Spleen (tissue), 7 donors: Measurements from ENCODE around the gene TMEM120B.
A peak's percentile ranks its signal among the peaks of the same experiment; 100 is the strongest.

Source experiments
- POLR2A ChIP-seq, 3 donors: fragments of 450-650 bp; IDR thresholded peaks; one replicate each; pipeline ENCODE4 v1.5.1; 2017; ENCODE audit warnings: antibody characterized with exemption in 3 of 3, mild to moderate bottlenecking in 1 of 3
- POLR2AphosphoS5 ChIP-seq, 3 donors: sonication (generic); formaldehyde crosslinking; IDR thresholded peaks; one replicate each; pipeline ENCODE4 v1.5.1; 2017; ENCODE audit warnings: antibody characterized with exemption in 3 of 3
- TF ChIP-seq, protein P1 (sequence below), 11 experiments: fragments of 200-600 bp in 7 of 11; fragments of 450-650 bp in 4 of 11; sonication (generic) in 4 of 11; IDR thresholded peaks in 8 of 11; conservative IDR thresholded peaks in 3 of 11; 1 replicate in 7 of 11; 2 replicates in 4 of 11; pipeline versions ENCODE4 v1.4.0 to v1.8.0; 2016 to 2021; ENCODE audit warnings: antibody characterized with exemption in 11 of 11, inconsistent platforms in 4 of 11, mild to moderate bottlenecking in 1 of 11
- donor health status: DM: no; HTN: no; CAD: no; lungs with moderate emphysema.
- donor health status: DM: no; HTN: no; CAD: no.
- donor health status: DM: no; HTN: no; CAD: no.

DNA sequence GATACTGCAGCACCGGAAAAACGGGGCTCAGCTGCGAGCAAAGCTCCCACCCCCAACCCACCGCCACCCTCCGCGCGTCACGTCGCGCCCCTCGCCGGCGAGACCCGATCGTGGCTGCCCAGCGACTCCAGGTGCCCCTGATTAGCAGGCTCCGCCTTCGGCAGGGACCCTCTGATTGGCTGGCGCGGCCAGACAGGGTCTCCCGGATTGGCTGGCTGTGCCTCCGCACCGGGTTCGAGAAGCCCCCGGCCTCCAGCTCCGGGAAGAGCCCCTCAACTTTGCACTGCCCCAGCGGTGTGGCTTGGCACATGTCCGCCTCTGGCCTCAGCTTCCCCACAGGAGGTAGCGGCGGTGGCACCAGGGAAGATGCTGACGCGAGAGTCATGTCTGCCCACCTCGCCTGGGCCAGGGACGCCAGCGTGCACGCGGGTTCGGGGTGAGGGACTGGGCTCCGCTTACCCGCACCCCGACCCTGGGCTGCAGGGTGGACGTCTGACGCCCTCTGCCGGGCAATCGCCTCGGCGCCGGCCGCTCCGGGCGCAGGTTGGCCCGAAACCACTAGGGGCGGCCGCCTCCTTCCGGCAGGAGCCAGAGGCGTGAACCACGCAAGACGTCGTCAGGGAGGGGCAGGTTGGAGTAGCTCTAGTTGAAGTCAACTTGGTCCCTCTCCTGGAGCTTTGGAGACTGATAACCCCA lies 81.4 kb downstream of the TMEM120B start:
- TF ChIP-seq, protein P1, sequence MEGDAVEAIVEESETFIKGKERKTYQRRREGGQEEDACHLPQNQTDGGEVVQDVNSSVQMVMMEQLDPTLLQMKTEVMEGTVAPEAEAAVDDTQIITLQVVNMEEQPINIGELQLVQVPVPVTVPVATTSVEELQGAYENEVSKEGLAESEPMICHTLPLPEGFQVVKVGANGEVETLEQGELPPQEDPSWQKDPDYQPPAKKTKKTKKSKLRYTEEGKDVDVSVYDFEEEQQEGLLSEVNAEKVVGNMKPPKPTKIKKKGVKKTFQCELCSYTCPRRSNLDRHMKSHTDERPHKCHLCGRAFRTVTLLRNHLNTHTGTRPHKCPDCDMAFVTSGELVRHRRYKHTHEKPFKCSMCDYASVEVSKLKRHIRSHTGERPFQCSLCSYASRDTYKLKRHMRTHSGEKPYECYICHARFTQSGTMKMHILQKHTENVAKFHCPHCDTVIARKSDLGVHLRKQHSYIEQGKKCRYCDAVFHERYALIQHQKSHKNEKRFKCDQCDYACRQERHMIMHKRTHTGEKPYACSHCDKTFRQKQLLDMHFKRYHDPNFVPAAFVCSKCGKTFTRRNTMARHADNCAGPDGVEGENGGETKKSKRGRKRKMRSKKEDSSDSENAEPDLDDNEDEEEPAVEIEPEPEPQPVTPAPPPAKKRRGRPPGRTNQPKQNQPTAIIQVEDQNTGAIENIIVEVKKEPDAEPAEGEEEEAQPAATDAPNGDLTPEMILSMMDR (IDR thresholded peaks at IDR 0.05 in 8 of 11, conservative IDR thresholded peaks at IDR 0.05 in 3 of 11), result peak; percentile 96 to 100 (median 100)
- TF ChIP-seq POLR2A (IDR thresholded peaks at IDR 0.05), result no peak
- TF ChIP-seq POLR2AphosphoS5 (IDR thresholded peaks at IDR 0.05), result peak; percentile 88 to 96 (median 90)
